ENCODE results near the gene MED23. TPM values are rescaled to one million over a fixed set of nuclear protein-coding genes. Genes with fewer than 3 reads are reported as not detected.

The MED23 gene
- total RNA-seq, 3 donors from 2014 or later = 25.8 to 40.6 (median 28.2) TPM

DNA sequence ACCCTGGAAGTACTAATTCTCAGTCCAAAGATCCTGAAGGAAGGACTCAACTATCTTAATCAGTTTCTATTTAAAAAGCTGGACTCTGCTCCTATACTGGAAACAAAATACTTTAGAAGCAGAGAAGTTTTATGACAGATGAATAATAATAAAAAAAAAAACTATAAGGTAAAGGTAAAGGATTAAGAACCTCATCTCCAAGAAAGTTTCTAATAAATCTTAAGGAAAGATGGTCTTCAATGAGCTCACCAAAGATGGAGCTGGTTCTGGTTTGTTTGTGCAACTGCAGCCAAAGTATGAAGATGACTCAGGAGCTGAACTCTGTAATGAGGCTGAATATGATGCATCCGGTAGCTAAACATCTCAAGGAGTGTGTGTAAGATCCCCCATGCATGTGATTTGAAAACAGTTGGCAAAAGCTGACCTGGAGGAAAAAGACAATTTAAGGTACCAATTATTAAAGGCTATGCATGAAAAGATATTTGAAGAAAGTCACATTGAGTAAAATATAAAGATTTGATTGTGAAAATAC, 25.2 kb downstream of the MED23 start:
- intact Hi-C loops (cut with DNase I, micrococcal nuclease) = no loop called here
- H3K4me3 ChIP-seq = no peak overlapping the region
- no peak for DNase-seq
- H3K9me3 ChIP-seq = no peaks in the 10 kb centered on the region
- TF ChIP-seq, protein P1, sequence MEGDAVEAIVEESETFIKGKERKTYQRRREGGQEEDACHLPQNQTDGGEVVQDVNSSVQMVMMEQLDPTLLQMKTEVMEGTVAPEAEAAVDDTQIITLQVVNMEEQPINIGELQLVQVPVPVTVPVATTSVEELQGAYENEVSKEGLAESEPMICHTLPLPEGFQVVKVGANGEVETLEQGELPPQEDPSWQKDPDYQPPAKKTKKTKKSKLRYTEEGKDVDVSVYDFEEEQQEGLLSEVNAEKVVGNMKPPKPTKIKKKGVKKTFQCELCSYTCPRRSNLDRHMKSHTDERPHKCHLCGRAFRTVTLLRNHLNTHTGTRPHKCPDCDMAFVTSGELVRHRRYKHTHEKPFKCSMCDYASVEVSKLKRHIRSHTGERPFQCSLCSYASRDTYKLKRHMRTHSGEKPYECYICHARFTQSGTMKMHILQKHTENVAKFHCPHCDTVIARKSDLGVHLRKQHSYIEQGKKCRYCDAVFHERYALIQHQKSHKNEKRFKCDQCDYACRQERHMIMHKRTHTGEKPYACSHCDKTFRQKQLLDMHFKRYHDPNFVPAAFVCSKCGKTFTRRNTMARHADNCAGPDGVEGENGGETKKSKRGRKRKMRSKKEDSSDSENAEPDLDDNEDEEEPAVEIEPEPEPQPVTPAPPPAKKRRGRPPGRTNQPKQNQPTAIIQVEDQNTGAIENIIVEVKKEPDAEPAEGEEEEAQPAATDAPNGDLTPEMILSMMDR (IDR thresholded peaks at IDR 0.05) = no peak
- peaks cover 26% of the 10 kb centered on the region for H3K36me3 ChIP-seq (ENCODE audit: low read depth)
- ATAC-seq = no peak
- H3K4me1 ChIP-seq (ENCODE audit: low read depth) = no peaks in the 10 kb centered on the region

DNA sequence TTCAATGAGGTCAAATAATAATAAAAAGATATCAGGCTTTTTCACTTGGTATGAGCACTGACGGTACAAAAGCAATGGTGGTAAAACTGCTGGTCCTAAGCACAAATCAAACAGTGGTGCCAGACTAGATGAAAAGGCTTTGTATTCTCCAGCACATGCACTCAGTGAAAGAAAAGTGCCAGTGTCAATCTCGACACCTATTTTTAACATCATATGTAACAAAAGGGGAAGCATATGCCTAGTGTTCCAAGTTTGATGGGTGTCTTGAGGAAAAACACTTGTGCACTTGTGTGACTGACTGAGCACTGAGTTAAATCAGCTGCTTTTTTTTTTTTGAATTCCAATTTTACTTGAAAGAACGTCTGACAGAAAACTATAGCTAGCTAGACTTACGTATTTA, 27.3 kb downstream of the MED23 start:
- DNase-seq (no peak), ATAC-seq (no peak)
- Histone ChIP-seq H3K4me1 (ENCODE audit: low read depth) (no peaks in the 10 kb centered on the region), H3K4me3 (no peak overlapping the region), H3K36me3 (ENCODE audit: low read depth) (peaks cover 26% of the 10 kb centered on the region), H3K9me3 (no peaks in the 10 kb centered on the region)
- TF ChIP-seq, protein P1 (IDR thresholded peaks at IDR 0.05) = no peak
- intact Hi-C loops (cut with DNase I, micrococcal nuclease) = no loop called here

DNA sequence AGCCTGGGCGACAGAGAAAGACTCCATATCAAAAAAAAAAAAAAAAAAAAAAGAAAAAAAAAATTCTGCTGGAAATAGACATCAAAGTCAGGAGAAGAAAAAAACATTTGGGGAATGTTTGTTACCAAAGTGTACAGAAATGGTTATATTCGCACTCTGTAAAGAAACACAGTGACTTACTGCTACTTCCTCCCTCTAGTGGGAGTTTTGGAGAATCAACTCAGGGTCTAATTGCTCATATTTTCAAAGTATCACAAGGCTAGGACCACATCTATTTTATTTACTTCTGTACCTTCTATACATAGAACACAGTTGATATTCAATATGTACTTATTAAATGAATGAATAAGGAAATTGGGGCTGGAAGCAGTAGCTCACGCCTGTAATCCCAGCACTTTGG, 30.6 kb downstream of the MED23 start:
- ATAC-seq (no peak), DNase-seq (no peak)
- no peak overlapping the region for H3K4me3 ChIP-seq
- intact Hi-C loops (cut with DNase I, micrococcal nuclease) = no loop called here
- H3K9me3 ChIP-seq = no peaks in the 10 kb centered on the region
- peaks cover 25% of the 10 kb centered on the region for H3K36me3 ChIP-seq (ENCODE audit: low read depth)
- TF ChIP-seq, protein P1 (IDR thresholded peaks at IDR 0.05) = no peak
- no peaks in the 10 kb centered on the region for H3K4me1 ChIP-seq (ENCODE audit: low read depth)

DNA sequence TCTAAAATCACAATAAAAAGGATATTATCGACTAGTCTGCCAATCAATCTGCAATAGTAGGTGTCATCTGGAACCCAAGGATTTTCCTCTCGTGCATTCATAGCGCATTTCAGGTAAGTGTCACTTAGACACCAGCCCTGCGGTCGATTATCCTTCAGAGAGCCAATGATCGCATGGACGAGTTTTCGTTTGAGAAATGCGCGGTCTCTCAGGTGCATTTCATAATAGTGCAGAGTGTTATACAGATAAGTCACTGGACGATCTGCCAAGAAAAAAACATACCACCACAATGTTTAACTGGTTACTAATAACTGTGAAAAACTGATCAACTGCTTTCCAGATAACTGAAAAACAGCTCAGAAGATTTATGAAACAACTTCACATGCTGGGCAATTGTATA, 34.0 kb downstream of the MED23 start:
- DNase-seq = no peak
- TF ChIP-seq, protein P1 (IDR thresholded peaks at IDR 0.05) = no peak
- no peaks in the 10 kb centered on the region for H3K9me3 ChIP-seq
- no peak for ATAC-seq
- peaks cover 25% of the 10 kb centered on the region for H3K36me3 ChIP-seq (ENCODE audit: low read depth)
- no peaks in the 10 kb centered on the region for H3K4me1 ChIP-seq (ENCODE audit: low read depth)
- H3K4me3 ChIP-seq = no peak overlapping the region
- intact Hi-C loops (cut with DNase I, micrococcal nuclease) = no loop called here

DNA sequence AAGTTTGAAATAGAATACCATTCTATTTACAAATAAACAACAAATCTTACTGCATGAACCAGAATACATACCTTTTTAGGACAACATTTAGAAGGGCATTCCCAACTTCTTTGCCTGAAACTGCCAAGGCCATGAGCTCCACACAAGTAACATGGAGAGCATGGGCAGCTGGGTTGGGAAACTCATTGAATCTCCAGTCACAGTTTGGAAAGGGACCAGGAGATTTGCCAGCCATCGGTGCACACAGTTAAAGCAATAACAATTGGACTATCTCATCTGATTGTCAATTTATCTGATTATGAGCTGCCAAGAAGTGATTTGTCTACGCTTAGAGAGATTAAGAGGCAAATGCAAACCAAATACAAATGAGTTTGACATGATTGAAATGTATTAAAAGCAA, 35.1 kb downstream of the MED23 start:
- TF ChIP-seq, protein P1 (IDR thresholded peaks at IDR 0.05) = no peak
- Histone ChIP-seq H3K4me3 (no peak overlapping the region), H3K36me3 (ENCODE audit: low read depth) (peaks cover 14% of the 10 kb centered on the region), H3K4me1 (ENCODE audit: low read depth) (no peaks in the 10 kb centered on the region), H3K9me3 (no peaks in the 10 kb centered on the region)
- ATAC-seq = no peak
- intact Hi-C loops (cut with DNase I, micrococcal nuclease) = no loop called here
- DNase-seq = no peak

DNA sequence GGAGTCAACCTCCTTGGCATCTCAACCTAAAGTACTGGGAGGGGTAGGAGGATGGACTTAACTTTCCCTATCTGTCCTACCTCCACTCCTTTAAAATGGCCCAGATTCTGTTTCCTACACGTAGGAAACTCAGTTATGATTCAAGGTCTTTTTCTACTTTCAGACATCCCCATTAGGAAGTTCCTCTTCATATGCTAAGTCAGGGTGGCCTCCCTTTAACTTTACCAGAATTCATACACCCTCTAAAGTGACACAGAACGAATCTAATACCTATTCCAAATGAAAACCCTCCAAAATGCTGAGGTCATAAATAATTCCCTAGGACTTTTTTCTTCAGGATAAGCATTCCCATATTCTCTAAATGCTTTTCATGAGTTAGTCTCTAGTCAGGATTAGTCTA, 39.4 kb downstream of the MED23 start:
- Histone ChIP-seq H3K4me3 (no peak overlapping the region), H3K36me3 (ENCODE audit: low read depth) (peaks cover 9% of the 10 kb centered on the region), H3K9me3 (no peaks in the 10 kb centered on the region), H3K4me1 (ENCODE audit: low read depth) (no peaks in the 10 kb centered on the region)
- DNase-seq = no peak
- ATAC-seq = no peak
- TF ChIP-seq, protein P1 (IDR thresholded peaks at IDR 0.05) = no peak
- intact Hi-C loops (cut with DNase I, micrococcal nuclease) = no loop called here

Data from mucosa of descending colon (tissue), 3 donors.